Suprapubic skin (tissue), 4 donors: ENCODE data around the gene RAB37.

ENCODE experiments used
- CTCF ChIP-seq, 2 donors: fragments of 200-600 bp in 1 of 2; fragments of 450-650 bp in 1 of 2; sonication (generic) in 1 of 2; IDR thresholded peaks; one replicate each; pipeline ENCODE4 v1.5.1; 2016 to 2019; ENCODE audit warnings: antibody characterized with exemption in 2 of 2, mild to moderate bottlenecking in 1 of 2, moderate library complexity in 1 of 2
- POLR2A ChIP-seq, 2 donors: fragments of 450-650 bp; IDR thresholded peaks; one replicate each; pipeline ENCODE4 v1.6.1; 2017; ENCODE audit warnings: antibody characterized with exemption in 2 of 2, mild to moderate bottlenecking in 2 of 2, moderate library complexity in 2 of 2
- POLR2AphosphoS5 ChIP-seq, 3 donors: sonication (generic); formaldehyde crosslinking; IDR thresholded peaks; one replicate each; pipeline ENCODE4 v1.6.1; 2017; ENCODE audit warnings: antibody characterized with exemption in 3 of 3

GRCh38 chr17:74786431-74787055, 49.5 kb downstream of the RAB37 start:
- TF ChIP-seq POLR2AphosphoS5 (IDR thresholded peaks at IDR 0.05) (no peak), CTCF (IDR thresholded peaks at IDR 0.05) (no peak), POLR2A (IDR thresholded peaks at IDR 0.05) (no peak)
